ENCODE results near the gene LSM12. TPM values are rescaled to one million over a fixed set of nuclear protein-coding genes. Genes with fewer than 3 reads are reported as not detected.

LSM12 gene
- total RNA-seq, 1 experiment from 2014 or later, result 128 TPM

- Histone ChIP-seq H3K4ac (ENCODE audit: low read depth, low read length) (no peak overlapping the region), H3K14ac (ENCODE audit: insufficient read depth, low read length) (no peak overlapping the region), H3T11ph (ENCODE audit: low read length) (no peak overlapping the region), H3K4me2 (ENCODE audit: insufficient read depth, insufficient read length, low read length) (no peak overlapping the region), H4K20me1 (ENCODE audit: control insufficient read depth, insufficient read depth, insufficient read length) (no peaks in the 10 kb centered on the region), H2BK15ac (ENCODE audit: low read depth, low read length) (no peak overlapping the region), H3K4me1 (ENCODE audit: insufficient read depth, low read length) (0 out of 2 replicates have a peak, but pooled peaks cover 2% of the 10 kb centered on the region), H3K27ac (ENCODE audit: insufficient read length, low read depth, low read length) (no peak overlapping the region), H3K27me3 (ENCODE audit: insufficient read depth, low read length) (no peaks in the 10 kb centered on the region), H2BK12ac (ENCODE audit: insufficient read length, low read depth, low read length) (no peak overlapping the region), H4K91ac (ENCODE audit: insufficient read length, low read depth, low read length) (no peak overlapping the region), H3K23me2 (ENCODE audit: insufficient read length, low read depth, low read length, poor library complexity, severe bottlenecking) (no peaks in the 10 kb centered on the region), H4K8ac (replicated peaks; ENCODE audit: insufficient read length, low read depth, low read length) (no peak overlapping the region), H3K18ac (ENCODE audit: insufficient read length, low read depth, low read length) (no peak overlapping the region), H2AK5ac (ENCODE audit: insufficient read length, low read length) (no peak overlapping the region), H3K79me2 (ENCODE audit: insufficient read depth, low read length) (peaks cover 32% of the 10 kb centered on the region; the same call in 1 of the 2 replicates), H2BK5ac (ENCODE audit: insufficient read length, low read length) (no peak overlapping the region), H3K23ac (ENCODE audit: insufficient read length, low read depth, low read length) (no peak overlapping the region), H4K5ac (ENCODE audit: insufficient read length, low read depth, low read length) (no peak overlapping the region), H3K9ac (ENCODE audit: extremely low read depth, insufficient read length, low read length) (no peak overlapping the region), H3K56ac (ENCODE audit: insufficient read length, low read depth, low read length) (no peak overlapping the region), H3K9me3 (ENCODE audit: control insufficient read depth, low read depth, low read length) (no peaks in the 10 kb centered on the region), H2BK120ac (ENCODE audit: low read depth, low read length, poor library complexity, severe bottlenecking) (no peak overlapping the region), H2BK20ac (ENCODE audit: low read depth, low read length, poor library complexity, severe bottlenecking) (no peak overlapping the region), H3K79me1 (ENCODE audit: insufficient read depth, low read depth, low read length, poor library complexity, severe bottlenecking) (peaks cover 15% of the 10 kb centered on the region), H2AFZ (ENCODE audit: low read length) (no peak overlapping the region)
- Mint-ChIP-seq H3K27ac (no peak overlapping the region; a peak in 1 of 7 replicates), H3K9me3 (no peaks in the 10 kb centered on the region), H3K4me3 (no peak overlapping the region), H3K4me1 (peaks cover 13 to 14% of the 10 kb centered on the region in 2 experiments; a peak in 3 of 4 replicates), H3K27me3 (ENCODE audit: low read depth) (no peaks in the 10 kb centered on the region), H3K36me3 (ENCODE audit: insufficient read depth in 1 of 3, low read depth in 3 of 3) (peaks cover 50 to 79% (median 74%) of the 10 kb centered on the region in 3 experiments)
- DNase-seq, result peak; percentile 7
- TF ChIP-seq CTCF (conservative IDR thresholded peaks at IDR 0.05), result no peak
- WGBS (ENCODE audit: extremely low coverage, insufficient read length, low lambda C conversion rate), result no CpG with 5 or more reads among the region's 14 CpGs
Measured at GRCh38 chr17:44059101-44059892, 7.2 kb downstream of the LSM12 start.

All from H9 (cell line).